Panc1 (cell line): ENCODE results near the gene ALG10B.
"Not testable (repeated sequence)": the region's sequence is repeated elsewhere in the genome, so short reads cannot be mapped to it uniquely, and the experiment has no call there.

Experiments used
- CTCF ChIP-seq: fragments of 450-650 bp; IDR thresholded peaks from 2 replicates; pipeline ENCODE4 v1.5.1; 2017; ENCODE audit warnings: mild to moderate bottlenecking
- POLR2AphosphoS5 ChIP-seq: IDR thresholded peaks from 2 replicates; pipeline ENCODE4 v1.6.1; 2012; ENCODE audit warnings: mild to moderate bottlenecking, low read depth, low read length, moderate library complexity
- REST ChIP-seq, 2 experiments: IDR thresholded peaks; 2 replicates each; pipeline ENCODE4 v1.6.1; 2011 to 2012; ENCODE audit warnings: low read depth in 2 of 2, control low read depth in 1 of 2, low read length in 1 of 2, mild to moderate bottlenecking in 1 of 2, moderate library complexity in 1 of 2; ENCODE audit not compliant: insufficient read depth in 1 of 2
- SIN3A ChIP-seq: IDR thresholded peaks from 2 replicates; pipeline ENCODE4 v1.6.1; 2012; ENCODE audit warnings: low read depth, mild to moderate bottlenecking, low read length, moderate library complexity, borderline replicate concordance; ENCODE audit not compliant: insufficient read depth

- not testable (repeated sequence) for TF ChIP-seq CTCF; REST (IDR thresholded peaks at IDR 0.05; ENCODE audit: insufficient read depth in 1 of 2, low read depth in 2 of 2, low read length in 1 of 2); POLR2AphosphoS5; SIN3A
Measured at GRCh38 chr12:38330414-38330813, 13.8 kb downstream of the ALG10B start.
